Astrocyte (in vitro differentiated cells and primary cell): ENCODE measurements around the gene MUSK. TPM values are rescaled to one million over a fixed set of nuclear protein-coding genes. Genes with fewer than 3 reads are reported as not detected.
"Not testable (repeated sequence)": the region's sequence is repeated elsewhere in the genome, so short reads cannot be mapped to it uniquely, and the experiment has no call there.

ENCODE experiments used
- DNase-seq: peaks from one replicate; pipeline ENCODE4 v3.0.0-alpha.2; 2010; ENCODE audit warnings: low read depth
- FAIRE-seq: peaks from 2 replicates; lab custom pipeline; 2011; peaks lifted over from hg19 to GRCh38; lab: Jason Lieb, UNC
- H2AFZ ChIP-seq: 2 replicates; pipeline ENCODE4 v1.6.0; 2012; ENCODE audit warnings: low read depth, low read length, inconsistent platforms
- H3K27ac ChIP-seq: 2 replicates; pipeline ENCODE4 v1.5.1; 2011; ENCODE audit warnings: low read depth, low read length, inconsistent platforms
- H3K27me3 ChIP-seq: 2 replicates; pipeline ENCODE4 v1.6.0; 2011; ENCODE audit warnings: low read length, inconsistent platforms; ENCODE audit not compliant: insufficient read depth
- H3K36me3 ChIP-seq: 2 replicates; pipeline ENCODE4 v1.5.1; 2011; ENCODE audit warnings: low read length, inconsistent platforms; ENCODE audit not compliant: insufficient read depth
- H3K4me1 ChIP-seq: 2 replicates; pipeline ENCODE4 v1.5.1; 2011; ENCODE audit warnings: low read length, inconsistent platforms; ENCODE audit not compliant: insufficient read depth
- H3K4me2 ChIP-seq: 2 replicates; pipeline ENCODE4 v1.6.0; 2012; ENCODE audit warnings: low read length, inconsistent platforms
- H3K4me3 ChIP-seq: 2 replicates; pipeline ENCODE4 v1.5.1; 2011; ENCODE audit warnings: low read depth, mild to moderate bottlenecking, low read length, inconsistent platforms; ENCODE audit not compliant: insufficient read depth
- H3K79me2 ChIP-seq: 2 replicates; pipeline ENCODE4 v1.6.0; 2012; ENCODE audit warnings: mild to moderate bottlenecking, low read length, inconsistent platforms; ENCODE audit not compliant: insufficient read depth
- H3K9ac ChIP-seq: 2 replicates; pipeline ENCODE4 v1.6.0; 2012; ENCODE audit warnings: mild to moderate bottlenecking, low read length, inconsistent platforms
- H3K9me3 ChIP-seq: 2 replicates; pipeline ENCODE4 v1.5.1; 2012; ENCODE audit warnings: low read depth, mild to moderate bottlenecking, low read length, inconsistent platforms; ENCODE audit not compliant: insufficient read depth
- H4K20me1 ChIP-seq: 2 replicates; pipeline ENCODE4 v1.6.0; 2012; ENCODE audit warnings: low read length, inconsistent platforms; ENCODE audit not compliant: insufficient read depth
- H3K27ac Mint-ChIP-seq: one replicate; pipeline ENCODE4 v1.8.0; 2021; ENCODE audit warnings: mild to moderate bottlenecking, mixed read lengths; ENCODE audit not compliant: unreplicated experiment
- H3K27me3 Mint-ChIP-seq: one replicate; pipeline ENCODE4 v1.8.0; 2021; ENCODE audit warnings: low read depth, mixed read lengths; ENCODE audit not compliant: unreplicated experiment
- H3K36me3 Mint-ChIP-seq: one replicate; pipeline ENCODE4 v1.8.0; 2021; ENCODE audit warnings: low read depth, mixed read lengths; ENCODE audit not compliant: unreplicated experiment
- H3K4me1 Mint-ChIP-seq: one replicate; pipeline ENCODE4 v1.8.0; 2021; ENCODE audit warnings: low read depth, mixed read lengths; ENCODE audit not compliant: unreplicated experiment
- H3K4me3 Mint-ChIP-seq: one replicate; pipeline ENCODE4 v1.8.0; 2021; ENCODE audit warnings: mild to moderate bottlenecking, moderate library complexity, mixed read lengths; ENCODE audit not compliant: unreplicated experiment
- H3K9me3 Mint-ChIP-seq: one replicate; pipeline ENCODE4 v1.8.0; 2021; ENCODE audit warnings: mild to moderate bottlenecking, mixed read lengths; ENCODE audit not compliant: unreplicated experiment
- EZH2 ChIP-seq: IDR thresholded peaks from 2 replicates; pipeline ENCODE4 v1.6.1; 2012; ENCODE audit warnings: mild to moderate bottlenecking, low read length, inconsistent platforms; ENCODE audit not compliant: insufficient read depth
- total RNA-seq: library from RNA; stranded (reverse); gene quantifications from 2 replicates; pipeline ENCODE4 v1.2.1, GENCODE V29; 2021
- TF ChIP-seq, protein P1 (sequence below): IDR thresholded peaks from 2 replicates; pipeline ENCODE4 v1.5.1; 2011; ENCODE audit warnings: low read depth, mild to moderate bottlenecking, inconsistent platforms, low read length, moderate library complexity; ENCODE audit not compliant: insufficient read depth

MUSK gene
- total RNA-seq, 1 donor from 2014 or later, result not detected

DNA sequence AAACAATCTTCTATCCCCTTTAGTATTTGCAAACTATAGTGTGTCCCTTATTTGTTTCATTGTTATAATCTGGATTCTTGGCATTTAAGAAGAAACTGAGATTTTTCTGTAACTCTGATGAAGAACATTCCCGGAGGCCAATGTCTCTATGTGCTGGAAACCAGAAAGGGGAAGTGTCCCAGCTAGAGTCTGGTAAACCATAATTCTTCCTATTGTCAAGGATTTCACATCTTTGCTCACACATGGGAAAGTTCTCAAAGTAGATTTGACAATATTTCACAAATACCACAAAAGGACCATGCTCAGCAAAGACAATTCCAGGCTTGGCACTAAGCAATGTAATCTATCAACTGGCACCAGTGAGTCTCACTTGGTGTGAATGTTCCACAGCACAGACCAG is 146.8 kb downstream of the MUSK start:
- TF ChIP-seq EZH2, result no peak
- TF ChIP-seq, protein P1, sequence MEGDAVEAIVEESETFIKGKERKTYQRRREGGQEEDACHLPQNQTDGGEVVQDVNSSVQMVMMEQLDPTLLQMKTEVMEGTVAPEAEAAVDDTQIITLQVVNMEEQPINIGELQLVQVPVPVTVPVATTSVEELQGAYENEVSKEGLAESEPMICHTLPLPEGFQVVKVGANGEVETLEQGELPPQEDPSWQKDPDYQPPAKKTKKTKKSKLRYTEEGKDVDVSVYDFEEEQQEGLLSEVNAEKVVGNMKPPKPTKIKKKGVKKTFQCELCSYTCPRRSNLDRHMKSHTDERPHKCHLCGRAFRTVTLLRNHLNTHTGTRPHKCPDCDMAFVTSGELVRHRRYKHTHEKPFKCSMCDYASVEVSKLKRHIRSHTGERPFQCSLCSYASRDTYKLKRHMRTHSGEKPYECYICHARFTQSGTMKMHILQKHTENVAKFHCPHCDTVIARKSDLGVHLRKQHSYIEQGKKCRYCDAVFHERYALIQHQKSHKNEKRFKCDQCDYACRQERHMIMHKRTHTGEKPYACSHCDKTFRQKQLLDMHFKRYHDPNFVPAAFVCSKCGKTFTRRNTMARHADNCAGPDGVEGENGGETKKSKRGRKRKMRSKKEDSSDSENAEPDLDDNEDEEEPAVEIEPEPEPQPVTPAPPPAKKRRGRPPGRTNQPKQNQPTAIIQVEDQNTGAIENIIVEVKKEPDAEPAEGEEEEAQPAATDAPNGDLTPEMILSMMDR, result no peak

DNA sequence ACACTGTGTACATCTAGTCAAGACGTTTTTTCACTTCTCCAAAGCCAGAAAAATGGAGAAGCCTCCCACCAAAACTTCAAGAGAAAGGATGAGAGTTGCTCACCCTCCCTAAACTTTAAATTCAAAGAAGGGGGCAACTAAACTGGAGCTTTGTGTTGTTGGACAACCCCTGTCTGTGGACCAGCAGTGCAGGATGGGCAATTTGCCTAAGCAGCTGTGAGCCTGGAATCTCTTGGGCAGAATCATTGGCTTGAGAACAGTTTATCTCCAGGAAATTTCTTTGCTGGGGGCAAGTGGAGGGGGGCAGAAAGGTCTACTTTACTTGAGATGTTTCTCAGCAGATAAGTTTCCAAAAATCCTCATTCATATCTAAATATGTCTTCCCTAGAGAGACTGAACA is 151.8 kb downstream of the MUSK start:
- Histone ChIP-seq H3K27me3 (no peaks in the 10 kb centered on the region), H2AFZ (no peak overlapping the region), H3K27ac (no peak overlapping the region), H3K4me3 (no peak overlapping the region), H3K9me3 (no peaks in the 10 kb centered on the region), H3K4me2 (no peak overlapping the region), H3K4me1 (no peaks in the 10 kb centered on the region), H4K20me1 (no peaks in the 10 kb centered on the region), H3K9ac (no peak overlapping the region), H3K36me3 (no peaks in the 10 kb centered on the region), H3K79me2 (no peaks in the 10 kb centered on the region)
- Mint-ChIP-seq H3K4me1 (no peaks in the 10 kb centered on the region), H3K27ac (no peak overlapping the region), H3K4me3 (no peak overlapping the region), H3K9me3 (no peaks in the 10 kb centered on the region), H3K27me3 (no peaks in the 10 kb centered on the region), H3K36me3 (no peaks in the 10 kb centered on the region)
- no peak for DNase-seq
- TF ChIP-seq EZH2, result no peak
- TF ChIP-seq, protein P1, result no peak
- FAIRE-seq, result no peak

More for the DNA sequence above, 146.8 kb downstream of the MUSK start:
- no peak for DNase-seq
- Histone ChIP-seq H3K79me2 (no peaks in the 10 kb centered on the region), H2AFZ (no peak overlapping the region), H3K36me3 (no peaks in the 10 kb centered on the region), H3K27me3 (no peaks in the 10 kb centered on the region), H3K4me2 (no peak overlapping the region), H3K4me1 (no peaks in the 10 kb centered on the region), H4K20me1 (no peaks in the 10 kb centered on the region), H3K9ac (no peak overlapping the region), H3K9me3 (no peaks in the 10 kb centered on the region), H3K27ac (no peak overlapping the region), H3K4me3 (no peak overlapping the region)
- no peak overlapping the region for H3K27ac Mint-ChIP-seq
- no peaks in the 10 kb centered on the region for H3K36me3 Mint-ChIP-seq
- peaks cover 6% of the 10 kb centered on the region for H3K4me1 Mint-ChIP-seq
- H3K4me3 Mint-ChIP-seq, result no peak overlapping the region
- H3K9me3 Mint-ChIP-seq, result no peaks in the 10 kb centered on the region
- H3K27me3 Mint-ChIP-seq, result no peaks in the 10 kb centered on the region
- no peak for FAIRE-seq

- H3K4me2 ChIP-seq, result no peak overlapping the region
- no peaks in the 10 kb centered on the region for H3K4me1 ChIP-seq
- no peaks in the 10 kb centered on the region for H3K36me3 Mint-ChIP-seq
- no peaks in the 10 kb centered on the region for H3K9me3 Mint-ChIP-seq
- no peaks in the 10 kb centered on the region for H3K27me3 ChIP-seq
- H3K79me2 ChIP-seq, result no peaks in the 10 kb centered on the region
- FAIRE-seq (no peak), DNase-seq (no peak)
- no peak overlapping the region for H3K4me3 ChIP-seq
- no peaks in the 10 kb centered on the region for H3K36me3 ChIP-seq
- no peaks in the 10 kb centered on the region for H3K9me3 ChIP-seq
- TF ChIP-seq, protein P1, result no peak
- TF ChIP-seq EZH2, result no peak
- no peak overlapping the region for H3K27ac Mint-ChIP-seq
- H4K20me1 ChIP-seq, result no peaks in the 10 kb centered on the region
- no peak overlapping the region for H3K4me3 Mint-ChIP-seq
- H3K4me1 Mint-ChIP-seq, result no peaks in the 10 kb centered on the region
- no peak overlapping the region for H3K27ac ChIP-seq
- no peak overlapping the region for H3K9ac ChIP-seq
- no peaks in the 10 kb centered on the region for H3K27me3 Mint-ChIP-seq
- no peak overlapping the region for H2AFZ ChIP-seq
Measured at GRCh38 chr9:110821064-110821463, 152.5 kb downstream of the MUSK start.

DNA sequence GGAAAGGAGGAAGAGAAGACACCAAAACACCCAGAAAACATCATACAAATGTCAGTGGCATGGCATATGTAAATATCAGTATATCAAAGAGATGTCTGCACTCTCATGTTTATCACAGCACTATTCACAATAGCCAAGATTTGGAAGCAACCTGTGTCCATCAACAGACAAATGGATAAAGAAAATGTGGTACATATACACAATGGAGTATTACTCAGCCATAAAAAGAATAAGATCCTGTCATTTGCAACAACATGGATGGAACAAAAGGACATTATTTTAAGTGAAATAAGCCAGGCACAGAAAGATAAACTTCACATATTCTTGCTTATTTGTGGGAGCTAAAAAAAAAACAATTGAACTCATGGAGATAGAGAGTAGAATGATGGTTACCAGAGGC is 156.5 kb downstream of the MUSK start:
- H2AFZ ChIP-seq, H3K9ac ChIP-seq, H3K27me3 ChIP-seq, H3K27ac ChIP-seq, H3K9me3 ChIP-seq, FAIRE-seq, H3K36me3 Mint-ChIP-seq, H3K27me3 Mint-ChIP-seq, DNase-seq, H3K27ac Mint-ChIP-seq, H3K4me1 Mint-ChIP-seq, H3K79me2 ChIP-seq, H3K36me3 ChIP-seq, H4K20me1 ChIP-seq, H3K4me3 Mint-ChIP-seq, H3K4me1 ChIP-seq, H3K4me3 ChIP-seq, H3K9me3 Mint-ChIP-seq, H3K4me2 ChIP-seq: not testable (repeated sequence)
